ENCODE results near the gene PTPRR. TPM values are rescaled to one million over a fixed set of nuclear protein-coding genes. Genes with fewer than 3 reads are reported as not detected.

PTPRR gene
- total and polyA plus RNA-seq, 2 of the 4 experiments (the other 2 are of a cell fraction): 0.18 to 0.21 TPM

DNA sequence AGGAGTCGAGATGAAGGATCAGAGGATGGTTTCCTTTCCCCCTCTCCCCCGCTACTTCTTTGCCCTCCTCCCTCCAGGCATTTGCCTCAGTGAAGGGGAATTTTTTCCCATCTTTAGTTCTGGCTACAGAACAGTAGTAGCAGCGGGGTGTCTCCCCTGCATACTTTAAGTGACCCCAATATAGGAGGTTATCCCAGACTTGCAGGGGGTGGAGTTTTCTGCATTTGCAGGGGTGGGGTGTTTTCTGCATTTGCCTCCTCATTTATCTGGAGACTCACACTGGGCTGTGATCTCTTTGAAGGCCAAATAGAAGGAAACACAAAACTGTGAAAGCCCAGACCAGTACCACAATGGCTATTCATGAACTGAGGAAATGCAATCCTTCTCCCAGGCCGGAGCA is 303.1 kb downstream of the PTPRR start:
- H2AK9ac ChIP-seq (replicated peaks; ENCODE audit: low read depth, low read length, poor library complexity): no peak overlapping the region
- H3K9ac ChIP-seq (ENCODE audit: low read depth, low read length): no peak overlapping the region
- no peak overlapping the region for H3K23ac ChIP-seq (ENCODE audit: low read depth, low read length)
- H3K79me1 ChIP-seq (ENCODE audit: low read depth in 1 of 2, low read length in 2 of 2): no peaks in the 10 kb centered on the region
- no peak overlapping the region for H3K4me2 ChIP-seq (ENCODE audit: low read depth, low read length)
- H4K91ac ChIP-seq (ENCODE audit: insufficient read depth, low read depth, low read length): no peak overlapping the region
- no peak overlapping the region for H4K5ac ChIP-seq (ENCODE audit: low read depth, low read length)
- H3K4me3 ChIP-seq (ENCODE audit: insufficient read depth, low read depth, low read length): no peak overlapping the region
- ChIA-PET CTCF (no interaction called here), POLR2A (ENCODE audit: unreplicated experiment) (no interaction called here)
- H4K8ac ChIP-seq (ENCODE audit: low read depth in 2 of 2, low read length in 2 of 2): no peak overlapping the region
- H3K27me3 ChIP-seq (ENCODE audit: control insufficient read depth, insufficient read depth, low read length): 0 out of 2 replicates have a peak, but pooled peaks cover 1% of the 10 kb centered on the region
- no peak overlapping the region for H3K18ac ChIP-seq (ENCODE audit: low read depth, low read length)
- DNase-seq (no peak), ATAC-seq (ENCODE audit: low read depth) (no peak)
- no peak overlapping the region for H3K27ac ChIP-seq (ENCODE audit: insufficient read depth, low read length)
- no peak for TF ChIP-seq RFX5 (IDR thresholded peaks at IDR 0.05; ENCODE audit: low read depth, low read length)
- no peak for TF ChIP-seq FOS (IDR thresholded peaks at IDR 0.05; ENCODE audit: low read depth, low read length)
- H3K56ac ChIP-seq (ENCODE audit: extremely low read depth, insufficient read depth, low read length): no peak overlapping the region
- no peaks in the 10 kb centered on the region for H4K20me1 ChIP-seq (ENCODE audit: insufficient read depth, low read length)
- dilution Hi-C loops (cut with HindIII; ENCODE audit: low sequenced_read_pairs, unreplicated experiment) (no loop called here), intact Hi-C loops (cut with micrococcal nuclease) (no loop called here), in situ Hi-C loops (cut with MboI; ENCODE audit: low sequenced_read_pairs) (no loop called here)
- peaks cover 3% of the 10 kb centered on the region for H3K4me1 ChIP-seq (ENCODE audit: control insufficient read depth, insufficient read depth, low read length)
- H2BK5ac ChIP-seq (ENCODE audit: low read depth, low read length, poor library complexity, severe bottlenecking): no peak overlapping the region
- no peak overlapping the region for H2AFZ ChIP-seq (replicated peaks; ENCODE audit: low read length, poor library complexity)
- no peak overlapping the region for H2BK20ac ChIP-seq (ENCODE audit: low read depth, low read length)
- no peak overlapping the region for H2BK15ac ChIP-seq (ENCODE audit: low read depth, low read length)
- H3K4ac ChIP-seq (ENCODE audit: low read depth, low read length): no peak overlapping the region
- H3K9me1 ChIP-seq (ENCODE audit: insufficient read depth, low read length): no peaks in the 10 kb centered on the region
- no CpG with 5 or more reads among the region's 4 CpGs for whole genome bisulfite sequencing, 2 experiments (ENCODE audit: extremely low coverage in 2 of 2, insufficient read length in 1 of 2)
- no peak overlapping the region for H2AK5ac ChIP-seq (ENCODE audit: low read depth, low read length)
- no peak overlapping the region for H3K14ac ChIP-seq (replicated peaks; ENCODE audit: low read depth, low read length)
- no TSS peak for BruUV-seq (replicated peaks)
- no peak overlapping the region for H2BK120ac ChIP-seq (ENCODE audit: low read depth, low read length)
- no peaks in the 10 kb centered on the region for H3K36me3 ChIP-seq (ENCODE audit: control insufficient read depth, insufficient read depth, low read length)
- H3K9me3 ChIP-seq (ENCODE audit: control insufficient read depth, insufficient read depth, low read length): no peaks in the 10 kb centered on the region

Data from IMR-90 (cell line).